CD4-positive, alpha-beta T cell (primary cell): ENCODE results near the gene SNX30. TPM values are rescaled to one million over a fixed set of nuclear protein-coding genes. Genes with fewer than 3 reads are reported as not detected.

Experiments
- ATAC-seq: fragments of 200-7000 bp; cut with Tn5 transposase; one replicate; pipeline ENCODE4 v1.10.0; 2022; ENCODE audit warnings: mild to moderate bottlenecking; ENCODE audit not compliant: poor library complexity
- CTCF ChIA-PET: fragments of 350-600 bp; sonication (Branson Sonifier 250); formaldehyde crosslinking; loops from one replicate; lab custom pipeline; 2021; ENCODE audit warnings: antibody characterized with exemption, inconsistent platforms; lab: Charles Lee
- POLR2A ChIA-PET: fragments of 350-600 bp; sonication (Branson Sonifier 250); formaldehyde crosslinking; loops from one replicate; lab custom pipeline; 2021; ENCODE audit warnings: antibody characterized with exemption, inconsistent platforms; lab: Charles Lee
- DNase-seq, 14 experiments: peaks; one replicate each; pipeline ENCODE4 v3.0.0-alpha.2; 2013 to 2020; ENCODE audit warnings: mixed read lengths in 2 of 14
- H3K27ac ChIP-seq, 2 donors: one replicate each; pipeline versions ENCODE4 v1.5.1 to v1.7.0; 2013; ENCODE audit warnings: low read length in 2 of 2, low read depth in 1 of 2, mild to moderate bottlenecking in 1 of 2
- H3K27me3 ChIP-seq, 2 experiments: 1 replicate in 1 of 2; 2 replicates in 1 of 2; pipeline versions ENCODE4 v1.6.1 to v1.7.0; 2013; ENCODE audit warnings: low read length in 2 of 2, control low read depth in 1 of 2, mild to moderate bottlenecking in 1 of 2, moderate library complexity in 1 of 2; ENCODE audit not compliant: insufficient read depth in 2 of 2, control insufficient read depth in 1 of 2
- H3K36me3 ChIP-seq: one replicate; pipeline ENCODE4 v1.6.1; 2013; ENCODE audit warnings: low read length, control low read depth; ENCODE audit not compliant: insufficient read depth
- H3K4me1 ChIP-seq: one replicate; pipeline ENCODE4 v1.6.1; 2013; ENCODE audit warnings: low read length, control low read depth; ENCODE audit not compliant: insufficient read depth
- H3K4me3 ChIP-seq: one replicate; pipeline ENCODE4 v1.5.1; 2013; ENCODE audit warnings: mild to moderate bottlenecking, low read length, moderate library complexity
- H3K9me3 ChIP-seq, 2 experiments: 1 replicate in 1 of 2; 2 replicates in 1 of 2; pipeline versions ENCODE4 v1.6.1 to v1.7.0; 2013; ENCODE audit warnings: low read length in 2 of 2, mild to moderate bottlenecking in 2 of 2, control low read depth in 1 of 2, moderate library complexity in 1 of 2; ENCODE audit not compliant: control insufficient read depth in 1 of 2, insufficient read depth in 1 of 2
- H3K27ac Mint-ChIP-seq: one replicate; pipeline ENCODE4 v1.8.0; 2020; ENCODE audit warnings: mixed read lengths
- H3K27me3 Mint-ChIP-seq: one replicate; pipeline ENCODE4 v1.8.0; 2021; ENCODE audit warnings: mixed read lengths
- H3K36me3 Mint-ChIP-seq: one replicate; pipeline ENCODE4 v1.8.0; 2021; ENCODE audit warnings: low read depth, mixed read lengths
- H3K4me1 Mint-ChIP-seq: one replicate; pipeline ENCODE4 v1.8.0; 2021; ENCODE audit warnings: low read depth, mixed read lengths
- H3K4me3 Mint-ChIP-seq: one replicate; pipeline ENCODE4 v1.8.0; 2020; ENCODE audit warnings: mild to moderate bottlenecking, mixed read lengths
- H3K9me3 Mint-ChIP-seq: one replicate; pipeline ENCODE4 v1.8.0; 2020; ENCODE audit warnings: mixed read lengths
- intact Hi-C, 2 experiments: fragments of 100-400 bp; cut with DNase I in 1 of 2; cut with micrococcal nuclease in 1 of 2; formaldehyde crosslinking; loops; one replicate each; pipeline versions ENCODE4 v1.15.1 to v1.9.0; 2023 to 2025; cut with DNase I, micrococcal nuclease
- total RNA-seq, 174 experiments: library from RNA in 2 of 174; stranded (reverse) in 2 of 174; gene quantifications; one replicate each; pipeline ENCODE4 v1.2.3 and lab custom pipeline; 2021 to 2026
- TF ChIP-seq, protein P1 (sequence below): fragments of 200-600 bp; IDR thresholded peaks from one replicate; pipeline ENCODE4 v1.8.0; 2022; ENCODE audit warnings: antibody characterized with exemption, mild to moderate bottlenecking

SNX30 gene
- total RNA-seq, 2 experiments from 2014 or later, result 5.2 to 5.8 TPM

GRCh38 chr9:112864403-112864802 lies 113.8 kb downstream of the SNX30 start:
- Histone ChIP-seq H3K36me3 (peaks cover 20% of the 10 kb centered on the region), H3K4me1 (peaks cover 2% of the 10 kb centered on the region), H3K27ac (no peak overlapping the region), H3K9me3 (no peaks in the 10 kb centered on the region), H3K4me3 (no peak overlapping the region), H3K27me3 (no peaks in the 10 kb centered on the region)
- Mint-ChIP-seq H3K27ac (no peak overlapping the region), H3K4me1 (no peaks in the 10 kb centered on the region), H3K27me3 (no peaks in the 10 kb centered on the region), H3K9me3 (no peaks in the 10 kb centered on the region), H3K4me3 (no peak overlapping the region), H3K36me3 (peaks cover 44% of the 10 kb centered on the region)
- ChIA-PET POLR2A (no interaction called here), CTCF (no interaction called here)
- no peak for ATAC-seq
- TF ChIP-seq, protein P1, sequence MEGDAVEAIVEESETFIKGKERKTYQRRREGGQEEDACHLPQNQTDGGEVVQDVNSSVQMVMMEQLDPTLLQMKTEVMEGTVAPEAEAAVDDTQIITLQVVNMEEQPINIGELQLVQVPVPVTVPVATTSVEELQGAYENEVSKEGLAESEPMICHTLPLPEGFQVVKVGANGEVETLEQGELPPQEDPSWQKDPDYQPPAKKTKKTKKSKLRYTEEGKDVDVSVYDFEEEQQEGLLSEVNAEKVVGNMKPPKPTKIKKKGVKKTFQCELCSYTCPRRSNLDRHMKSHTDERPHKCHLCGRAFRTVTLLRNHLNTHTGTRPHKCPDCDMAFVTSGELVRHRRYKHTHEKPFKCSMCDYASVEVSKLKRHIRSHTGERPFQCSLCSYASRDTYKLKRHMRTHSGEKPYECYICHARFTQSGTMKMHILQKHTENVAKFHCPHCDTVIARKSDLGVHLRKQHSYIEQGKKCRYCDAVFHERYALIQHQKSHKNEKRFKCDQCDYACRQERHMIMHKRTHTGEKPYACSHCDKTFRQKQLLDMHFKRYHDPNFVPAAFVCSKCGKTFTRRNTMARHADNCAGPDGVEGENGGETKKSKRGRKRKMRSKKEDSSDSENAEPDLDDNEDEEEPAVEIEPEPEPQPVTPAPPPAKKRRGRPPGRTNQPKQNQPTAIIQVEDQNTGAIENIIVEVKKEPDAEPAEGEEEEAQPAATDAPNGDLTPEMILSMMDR, result no peak
- peak in 2 of 14 experiments; percentile 21 to 26 for DNase-seq
- intact Hi-C loops, result no loop called here

GRCh38 chr9:112864982-112865381 lies 114.4 kb downstream of the SNX30 start:
- Mint-ChIP-seq H3K27ac (no peak overlapping the region), H3K9me3 (no peaks in the 10 kb centered on the region), H3K27me3 (no peaks in the 10 kb centered on the region), H3K4me3 (no peak overlapping the region), H3K36me3 (peaks cover 49% of the 10 kb centered on the region), H3K4me1 (no peaks in the 10 kb centered on the region)
- Histone ChIP-seq H3K36me3 (peaks cover 20% of the 10 kb centered on the region), H3K27ac (no peak overlapping the region), H3K4me3 (no peak overlapping the region), H3K4me1 (peaks cover 2% of the 10 kb centered on the region), H3K27me3 (no peaks in the 10 kb centered on the region), H3K9me3 (no peaks in the 10 kb centered on the region)
- POLR2A ChIA-PET, result no interaction called here
- CTCF ChIA-PET, result no interaction called here
- TF ChIP-seq, protein P1, result no peak
- no peak for ATAC-seq
- intact Hi-C loops, result no loop called here
- no peak for DNase-seq

DNA sequence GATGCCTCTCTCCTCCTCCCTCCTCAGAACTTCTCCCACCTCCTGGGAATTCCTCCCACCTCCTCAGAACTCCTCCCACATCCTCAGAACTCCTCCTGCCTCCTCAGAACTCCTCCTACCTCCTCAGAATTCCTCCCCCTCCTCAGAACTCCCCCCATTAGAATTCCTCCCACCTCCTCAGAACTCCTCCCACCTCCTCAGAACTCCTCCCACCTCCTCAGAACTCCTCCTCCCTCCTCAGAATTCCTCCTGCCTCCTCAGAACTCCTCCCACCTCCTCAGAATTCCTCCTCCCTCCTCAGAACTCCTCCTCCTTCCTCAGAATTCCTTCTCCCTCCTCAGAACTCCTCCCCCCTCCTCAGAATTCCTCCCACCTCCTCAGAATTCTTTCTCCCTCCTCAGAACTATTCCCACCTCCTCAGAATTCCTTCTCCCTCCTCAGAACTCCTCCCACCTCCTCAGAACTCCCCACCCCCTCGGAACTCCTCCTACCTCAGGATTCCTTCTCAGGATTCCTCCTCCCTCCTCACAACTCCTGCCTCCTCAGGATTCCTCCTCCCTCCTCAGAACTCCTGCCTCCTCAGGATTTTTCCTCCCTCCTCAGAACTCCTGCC lies 116.2 kb downstream of the SNX30 start:
- ATAC-seq (no peak), DNase-seq (no peak)
- no peaks in the 10 kb centered on the region for H3K9me3 Mint-ChIP-seq
- peaks cover 63% of the 10 kb centered on the region for H3K36me3 Mint-ChIP-seq
- TF ChIP-seq, protein P1, result no peak
- intact Hi-C loops, result no loop called here
- ChIA-PET POLR2A (no interaction called here), CTCF (no interaction called here)
- peaks cover 2% of the 10 kb centered on the region for H3K4me1 ChIP-seq
- H3K27ac ChIP-seq, result no peak overlapping the region
- no peak overlapping the region for H3K4me3 Mint-ChIP-seq
- H3K9me3 ChIP-seq, result no peaks in the 10 kb centered on the region
- no peaks in the 10 kb centered on the region for H3K27me3 Mint-ChIP-seq
- peaks cover 20% of the 10 kb centered on the region for H3K36me3 ChIP-seq
- H3K27me3 ChIP-seq, result no peaks in the 10 kb centered on the region
- no peaks in the 10 kb centered on the region for H3K4me1 Mint-ChIP-seq
- no peak overlapping the region for H3K27ac Mint-ChIP-seq
- no peak overlapping the region for H3K4me3 ChIP-seq
